SK-N-SH (cell line): ENCODE data around the gene IMPDH2. TPM values are rescaled to one million over a fixed set of nuclear protein-coding genes. Genes with fewer than 3 reads are reported as not detected.

ENCODE experiments used
- CTCF ChIA-PET: fragments of 300-600, 350-600 bp; formaldehyde crosslinking; extraction: SDS; loops from one replicate; lab custom pipeline; 2021; lab: Yijun Ruan, JAX
- POLR2A ChIA-PET: fragments of 350-600 bp; sonication (Branson Sonifier 250); formaldehyde crosslinking; extraction: SDS; loops from one replicate; lab custom pipeline; 2020; ENCODE audit warnings: antibody characterized with exemption, inconsistent platforms; lab: Yijun Ruan, JAX
- DNase-seq: peaks from one replicate; pipeline ENCODE4 v3.0.0; 2012
- H2AFZ ChIP-seq: fragments of 200-600 bp; sonication (generic); 2 replicates; pipeline ENCODE4 v1.8.1; 2016; ENCODE audit warnings: antibody characterized with exemption, mild to moderate bottlenecking, low read depth
- H3F3A ChIP-seq: fragments of 200-600 bp; sonication (generic); replicated peaks from 2 replicates; pipeline ENCODE3; 2016; ENCODE audit warnings: antibody characterized with exemption, mild to moderate bottlenecking; ENCODE audit not compliant: insufficient read depth
- H3K27ac ChIP-seq, 2 experiments: fragments of 200-500 bp in 1 of 2; fragments of 200-600 bp in 1 of 2; sonication (Bioruptor generic) in 1 of 2; sonication (generic), shearing (Covaris generic) in 1 of 2; 2 replicates each; pipeline versions ENCODE4 v1.5.1 to v1.6.1; 2014 to 2016; ENCODE audit warnings: low read depth in 2 of 2, inconsistent platforms in 1 of 2, low read length in 1 of 2, mild to moderate bottlenecking in 1 of 2, mixed read lengths in 1 of 2
- H3K27me3 ChIP-seq: fragments of 200-600 bp; sonication (generic), shearing (Covaris generic); 2 replicates; pipeline ENCODE4 v1.6.1; 2016; ENCODE audit warnings: mixed run types; ENCODE audit not compliant: insufficient read depth
- H3K36me3 ChIP-seq, 2 experiments: fragments of 200-500 bp in 1 of 2; fragments of 200-600 bp in 1 of 2; sonication (Bioruptor generic) in 1 of 2; sonication (generic) in 1 of 2; replicated peaks in 1 of 2; 2 replicates each; pipeline versions ENCODE3 to v1.5.1; 2014 to 2016; ENCODE audit warnings: low read length in 1 of 2, mild to moderate bottlenecking in 1 of 2; ENCODE audit not compliant: insufficient read depth in 2 of 2, control insufficient read depth in 1 of 2
- H3K4me1 ChIP-seq, 2 experiments: fragments of 200-500 bp in 1 of 2; fragments of 200-600 bp in 1 of 2; sonication (Bioruptor generic) in 1 of 2; sonication (generic), shearing (Covaris generic) in 1 of 2; 2 replicates each; pipeline versions ENCODE4 v1.5.1 to v1.6.1; 2014 to 2016; ENCODE audit warnings: low read depth in 1 of 2, low read length in 1 of 2, mixed run types in 1 of 2; ENCODE audit not compliant: insufficient read depth in 2 of 2, control insufficient read depth in 1 of 2
- H3K4me2 ChIP-seq: fragments of 200-600 bp; sonication (generic), shearing (Covaris generic); 2 replicates; pipeline ENCODE4 v1.6.1; 2017; ENCODE audit warnings: mixed run types
- H3K4me3 ChIP-seq, 2 experiments: fragments of 200-500 bp in 1 of 2; fragments of 200-600 bp in 1 of 2; sonication (Bioruptor generic) in 1 of 2; sonication (generic), shearing (Covaris generic) in 1 of 2; 2 replicates each; pipeline versions ENCODE4 v1.5.1 to v1.8.1; 2014 to 2016; ENCODE audit warnings: low read depth in 2 of 2, inconsistent platforms in 1 of 2, low read length in 1 of 2, mild to moderate bottlenecking in 1 of 2, mixed read lengths in 1 of 2, moderate library complexity in 1 of 2
- H3K79me2 ChIP-seq: fragments of 200-600 bp; sonication (generic); 2 replicates; pipeline ENCODE4 v1.8.1; 2017; ENCODE audit warnings: mild to moderate bottlenecking; ENCODE audit not compliant: insufficient read depth
- H3K9ac ChIP-seq: fragments of 200-600 bp; sonication (generic); 2 replicates; pipeline ENCODE4 v1.6.1; 2017; ENCODE audit warnings: mixed run types
- H3K9me2 ChIP-seq: fragments of 200-600 bp; sonication (generic); 2 replicates; pipeline ENCODE4 v1.6.1; 2017; ENCODE audit warnings: mixed run types
- H3K9me3 ChIP-seq: fragments of 200-600 bp; sonication (generic); 2 replicates; pipeline ENCODE4 v1.6.1; 2017; ENCODE audit warnings: mixed run types, mild to moderate bottlenecking, moderate library complexity
- H4K20me1 ChIP-seq: fragments of 200-600 bp; sonication (generic); 2 replicates; pipeline ENCODE4 v1.6.1; 2017; ENCODE audit warnings: mild to moderate bottlenecking, mixed run types; ENCODE audit not compliant: insufficient read depth
- CHD2 ChIP-seq: fragments of 150-350 bp; IDR thresholded peaks from 2 replicates; pipeline ENCODE4 v1.6.1; 2018; ENCODE audit warnings: low read length; ENCODE audit not compliant: partially characterized antibody
- CTCF ChIP-seq: fragments of 200-600 bp; sonication (generic); IDR thresholded peaks from 2 replicates; pipeline ENCODE4 v1.6.1; 2017; ENCODE audit warnings: antibody characterized with exemption, mild to moderate bottlenecking, moderate library complexity
- EZH2phosphoT487 ChIP-seq: fragments of 200-600 bp; sonication (generic); IDR thresholded peaks from 2 replicates; pipeline ENCODE4 v1.6.1; 2017; ENCODE audit warnings: low read depth, mixed run types, mild to moderate bottlenecking, antibody characterized with exemption, moderate library complexity, borderline replicate concordance
- FOSL2 ChIP-seq: IDR thresholded peaks from 2 replicates; pipeline ENCODE4 v1.4.0; 2012; ENCODE audit warnings: low read depth, mild to moderate bottlenecking, moderate library complexity, borderline replicate concordance
- GABPA ChIP-seq: IDR thresholded peaks from 2 replicates; pipeline ENCODE4 v1.4.0; 2012; ENCODE audit warnings: low read depth, mild to moderate bottlenecking
- GATA2 ChIP-seq: sonication (generic); formaldehyde crosslinking; IDR thresholded peaks from 2 replicates; pipeline ENCODE4 v1.5.0; 2020; ENCODE audit warnings: mild to moderate bottlenecking, missing genetic modification reagents
- NFIC ChIP-seq: IDR thresholded peaks from 2 replicates; pipeline ENCODE4 v1.4.0; 2012; ENCODE audit warnings: borderline replicate concordance
- POLR2AphosphoS5 ChIP-seq: IDR thresholded peaks from 2 replicates; pipeline ENCODE4 v1.6.1; 2012; ENCODE audit warnings: low read depth, low read length
- RCOR1 ChIP-seq: fragments of 150-350 bp; IDR thresholded peaks from 2 replicates; pipeline ENCODE4 v1.6.1; 2017; ENCODE audit warnings: antibody characterized with exemption, low read length
- RFX5 ChIP-seq: IDR thresholded peaks from 2 replicates; pipeline ENCODE4 v1.6.1; 2012; ENCODE audit warnings: mild to moderate bottlenecking, improper control_type of control experiment, low read length
- RXRA ChIP-seq: IDR thresholded peaks from 2 replicates; pipeline ENCODE4 v1.4.0; 2012; ENCODE audit warnings: low read depth, mild to moderate bottlenecking, borderline replicate concordance
- SIN3A ChIP-seq: IDR thresholded peaks from 2 replicates; pipeline ENCODE4 v1.6.1; 2012; ENCODE audit warnings: low read depth, mild to moderate bottlenecking, low read length, moderate library complexity, borderline replicate concordance
- SMC3 ChIP-seq: IDR thresholded peaks from 2 replicates; pipeline ENCODE4 v1.6.1; 2012; ENCODE audit warnings: low read depth, low read length, improper control_type of control experiment
- TAF1 ChIP-seq: IDR thresholded peaks from 2 replicates; pipeline ENCODE4 v1.6.1; 2012; ENCODE audit warnings: low read depth, mild to moderate bottlenecking, low read length, moderate library complexity, borderline replicate concordance
- TCF12 ChIP-seq: IDR thresholded peaks from 2 replicates; pipeline ENCODE4 v1.4.0; 2012
- YY1 ChIP-seq: IDR thresholded peaks from 2 replicates; pipeline ENCODE4 v1.4.0; 2012; ENCODE audit warnings: low read depth, mild to moderate bottlenecking
- WGBS: methylation state at CpG from one replicate; pipeline ENCODE4 v1.1.6; 2017; ENCODE audit warnings: low lambda C conversion rate; 5-methylcytosine and 5-hydroxymethylcytosine counted together
- polyA plus RNA-seq, 3 experiments: library from polyadenylated mRNA; depleted of rRNA; stranded (reverse); fragments of >200 nt; gene quantifications; 2 replicates each; pipeline ENCODE4 v1.2.3, GENCODE V29; 2012
- TF ChIP-seq, protein P1 (sequence below): IDR thresholded peaks from 2 replicates; pipeline ENCODE4 v1.4.0; 2012; ENCODE audit warnings: low read depth, borderline replicate concordance

IMPDH2 gene
- polyA plus RNA-seq, 1 of the 3 experiments (the other 2 are of a cell fraction): 305 TPM

DNA sequence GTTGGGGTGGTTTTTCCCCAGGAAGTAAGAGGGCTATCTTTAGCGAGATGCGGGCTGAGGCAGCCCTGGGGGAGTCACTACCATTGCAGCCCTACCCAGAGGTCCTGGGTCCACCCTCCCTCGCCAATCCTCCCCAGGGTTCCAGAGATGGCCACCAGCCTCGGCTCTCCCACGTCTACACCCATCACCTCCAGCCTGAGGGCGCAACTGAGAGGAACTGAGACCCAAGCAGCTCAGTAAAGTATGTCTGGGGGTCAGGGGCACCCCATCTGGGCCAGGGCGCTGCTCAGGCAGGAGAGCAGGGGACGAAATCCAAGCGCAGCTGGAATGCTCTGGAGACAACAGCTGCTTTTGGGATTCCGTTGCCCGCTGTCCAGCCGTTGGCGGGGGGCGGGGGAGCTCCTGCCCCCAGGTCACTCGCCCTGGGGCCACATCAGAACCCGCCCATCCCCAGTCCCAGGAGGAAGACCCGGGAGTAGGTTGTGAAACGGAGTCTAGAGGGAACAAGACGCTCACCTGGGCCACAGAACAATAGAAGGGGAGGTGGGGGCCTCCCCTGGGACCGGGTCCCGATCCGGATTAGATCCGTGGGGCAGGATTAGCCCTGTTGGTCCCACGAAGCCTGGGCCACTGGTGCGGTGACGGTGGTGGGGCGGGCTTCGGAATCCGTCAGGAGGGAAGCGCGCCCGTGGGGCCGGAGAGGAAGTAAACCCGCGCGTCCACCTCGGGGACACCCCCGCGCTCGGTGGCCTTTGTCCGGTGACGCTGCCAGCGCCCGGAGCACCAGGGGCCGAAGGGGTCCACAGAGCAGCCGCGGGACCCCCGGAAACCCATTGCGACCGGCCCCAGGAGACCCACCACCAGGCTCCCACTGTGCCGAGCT is 8.6 kb downstream of the IMPDH2 start:
- H2AFZ ChIP-seq: 0 out of 2 replicates have a peak overlapping the region, but pooled peaks have one; percentile 40

DNA sequence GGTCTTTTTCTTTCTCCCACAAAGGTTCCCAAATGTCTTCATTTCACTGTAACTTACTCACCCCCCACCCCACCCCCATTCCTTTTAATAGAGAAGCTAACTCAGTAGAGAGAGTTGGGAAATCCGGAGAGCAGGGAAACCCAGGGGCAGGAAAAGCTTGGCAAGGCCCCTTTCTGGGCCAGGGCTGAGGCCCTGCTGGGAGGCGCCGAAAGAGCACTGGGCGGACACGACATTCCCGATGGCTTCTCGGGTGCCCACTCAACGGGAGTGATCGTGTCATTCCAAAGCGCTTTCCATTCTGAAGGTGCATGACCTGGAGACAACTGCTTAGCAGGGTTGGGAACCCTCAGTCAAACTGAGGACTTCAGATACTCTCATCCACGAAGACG is 9.3 kb downstream of the IMPDH2 start:
- H3K27me3 ChIP-seq: no peaks in the 10 kb centered on the region
- TF ChIP-seq RCOR1: no peak
- no peak for TF ChIP-seq NFIC
- no peak for TF ChIP-seq YY1
- TF ChIP-seq SMC3: no peak
- no peak for TF ChIP-seq EZH2phosphoT487
- no peak for TF ChIP-seq CTCF
- TF ChIP-seq SIN3A: no peak
- no peak for TF ChIP-seq GATA2
- peak overlapping the region; percentile 99 for H3K9ac ChIP-seq
- no peaks in the 10 kb centered on the region for H3K9me3 ChIP-seq
- 35% methylated on average over 9 of the region's 12 CpGs for WGBS
- H4K20me1 ChIP-seq: 0 out of 2 replicates have a peak, but pooled peaks cover 5% of the 10 kb centered on the region
- peaks cover 27 to 33% of the 10 kb centered on the region in 2 experiments for H3K36me3 ChIP-seq
- H3F3A ChIP-seq: peaks cover 45% of the 10 kb centered on the region
- ChIA-PET CTCF (interaction anchor here (1.6 to 14.2 kb wide), 3 partner anchors 9 to 31 kb away, joined by 8 to 114 read pairs (median 39); partner anchors contain the start of genes IMPDH2, P4HTM and WDR6), POLR2A (interaction anchor here (0.8 to 4.6 kb wide), 8 partner anchors 8 to 114 kb away, joined by 3 to 80 read pairs (median 14); partner anchors contain the start of genes IMPDH2, QRICH1 and WDR6)
- H3K27ac ChIP-seq: peak overlapping the region; percentile 90 to 99
- peak overlapping the region; percentile 97 for H3K4me2 ChIP-seq
- no peak for DNase-seq
- peaks cover 0 to 34% of the 10 kb centered on the region in 2 experiments; a peak in 1 of 4 replicates for H3K4me1 ChIP-seq
- peaks cover 63% of the 10 kb centered on the region for H3K79me2 ChIP-seq
- H3K9me2 ChIP-seq: no peaks in the 10 kb centered on the region
- no peak overlapping the region for H2AFZ ChIP-seq
- H3K4me3 ChIP-seq: peak overlapping the region; percentile 87 to 94

More for the DNA sequence above, 8.6 kb downstream of the IMPDH2 start:
- Histone ChIP-seq H3K9me2 (no peaks in the 10 kb centered on the region), H3K79me2 (peaks cover 69% of the 10 kb centered on the region), H3K27ac (peak overlapping the region; percentile 90 to 99), H3K27me3 (no peaks in the 10 kb centered on the region), H3K4me3 (peak overlapping the region; percentile 87 to 94), H4K20me1 (no peaks in the 10 kb centered on the region), H3K4me2 (peak overlapping the region; percentile 97), H3F3A (peaks cover 41% of the 10 kb centered on the region), H3K9me3 (no peaks in the 10 kb centered on the region), H3K4me1 (peaks cover 0 to 40% of the 10 kb centered on the region in 2 experiments; a peak in 1 of 4 replicates), H3K36me3 (peaks cover 30 to 33% of the 10 kb centered on the region in 2 experiments), H3K9ac (peak overlapping the region; percentile 99)
- ChIA-PET CTCF (interaction anchor here (0.9 to 14.2 kb wide), 9 partner anchors 8 to 429 kb away, joined by 3 to 114 read pairs (median 13); partner anchors contain the start of genes IMPDH2, KLHDC8B, P4HTM and QRICH1), POLR2A (interaction anchor here (0.8 to 4.6 kb wide), 11 partner anchors 8 to 338 kb away, joined by 3 to 80 read pairs (median 5); partner anchors contain the start of genes GPX1, IMPDH2, PRKAR2A and QRICH1)
- DNase-seq: peak; percentile 55
- 7% methylated on average over 9 of the region's 51 CpGs for WGBS
- no peak for TF ChIP-seq RXRA
- TF ChIP-seq POLR2AphosphoS5: 0 out of 2 replicates have a peak, but pooled peaks have one; percentile 9
- TF ChIP-seq, protein P1, sequence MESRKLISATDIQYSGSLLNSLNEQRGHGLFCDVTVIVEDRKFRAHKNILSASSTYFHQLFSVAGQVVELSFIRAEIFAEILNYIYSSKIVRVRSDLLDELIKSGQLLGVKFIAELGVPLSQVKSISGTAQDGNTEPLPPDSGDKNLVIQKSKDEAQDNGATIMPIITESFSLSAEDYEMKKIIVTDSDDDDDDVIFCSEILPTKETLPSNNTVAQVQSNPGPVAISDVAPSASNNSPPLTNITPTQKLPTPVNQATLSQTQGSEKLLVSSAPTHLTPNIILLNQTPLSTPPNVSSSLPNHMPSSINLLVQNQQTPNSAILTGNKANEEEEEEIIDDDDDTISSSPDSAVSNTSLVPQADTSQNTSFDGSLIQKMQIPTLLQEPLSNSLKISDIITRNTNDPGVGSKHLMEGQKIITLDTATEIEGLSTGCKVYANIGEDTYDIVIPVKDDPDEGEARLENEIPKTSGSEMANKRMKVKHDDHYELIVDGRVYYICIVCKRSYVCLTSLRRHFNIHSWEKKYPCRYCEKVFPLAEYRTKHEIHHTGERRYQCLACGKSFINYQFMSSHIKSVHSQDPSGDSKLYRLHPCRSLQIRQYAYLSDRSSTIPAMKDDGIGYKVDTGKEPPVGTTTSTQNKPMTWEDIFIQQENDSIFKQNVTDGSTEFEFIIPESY: no peak
- no peak for TF ChIP-seq GABPA
- no peak for TF ChIP-seq RFX5
- no peak for TF ChIP-seq CHD2
- no peak for TF ChIP-seq YY1
- no peak for TF ChIP-seq FOSL2
- TF ChIP-seq SIN3A: no peak
- TF ChIP-seq TAF1: no peak
- 0 out of 2 replicates have a peak, but pooled peaks have one; percentile 4 for TF ChIP-seq TCF12
